Testis (tissue), 3 donors: ENCODE measurements around the gene HLA-F. TPM values are rescaled to one million over a fixed set of nuclear protein-coding genes. Genes with fewer than 3 reads are reported as not detected.

ENCODE experiments used
- DNase-seq: peaks from one replicate; pipeline ENCODE4 v3.0.0-alpha.2; 2019
- H3K27ac ChIP-seq, 2 donors: fragments of 200-600 bp; sonication (generic); one replicate each; pipeline ENCODE4 v1.5.1; 2019
- H3K27me3 ChIP-seq: fragments of 200-600 bp; sonication (generic); one replicate; pipeline ENCODE4 v1.5.1; 2019
- H3K36me3 ChIP-seq: fragments of 200-600 bp; sonication (generic); one replicate; pipeline ENCODE4 v1.5.1; 2017; ENCODE audit warnings: low read depth; ENCODE audit errors: missing control alignments
- H3K4me1 ChIP-seq: fragments of 200-600 bp; sonication (generic); one replicate; pipeline ENCODE4 v1.5.1; 2019
- H3K4me3 ChIP-seq, 2 donors: fragments of 200-600 bp; sonication (generic); one replicate each; pipeline ENCODE4 v1.5.1; 2017 to 2019
- H3K9me3 ChIP-seq: fragments of 200-600 bp; sonication (generic); one replicate; pipeline ENCODE4 v1.5.1; 2017
- CTCF ChIP-seq, 3 experiments: fragments of 450-650 bp in 2 of 3; fragments of 200-600 bp in 1 of 3; sonication (generic) in 1 of 3; IDR thresholded peaks; one replicate each; pipeline ENCODE4 v1.5.1; 2016 to 2019; ENCODE audit warnings: antibody characterized with exemption in 3 of 3, mild to moderate bottlenecking in 2 of 3, moderate library complexity in 1 of 3
- POLR2A ChIP-seq: fragments of 450-650 bp; IDR thresholded peaks from one replicate; pipeline ENCODE4 v1.6.1; 2017; ENCODE audit warnings: antibody characterized with exemption, mild to moderate bottlenecking, moderate library complexity
- WGBS, 2 donors: methylation state at CpG; one replicate each; pipeline ENCODE4 v1.1.5; 2018; 5-methylcytosine and 5-hydroxymethylcytosine counted together
- intact Hi-C: fragments of 100-400 bp; cut with DNase I; formaldehyde crosslinking; loops from one replicate; pipeline ENCODE4 v1.15.1; 2023; ENCODE audit warnings: low total_unique reads
- polyA plus RNA-seq: library from polyadenylated mRNA; stranded (reverse); fragments of 350-450 nt; fragmentation: Illumina TruSeq; extraction: RNeasy Lipid Tissue Mini Kit (QIAGEN cat#74804); gene quantifications from one replicate; pipeline ENCODE4 v1.2.3, GENCODE V29; 2014; ENCODE audit warnings: low read depth, low replicate concordance; ENCODE audit not compliant: insufficient read depth
- small RNA-seq, 2 donors: library from RNA; depleted of rRNA; stranded (forward); fragments of <200 nt; gene quantifications; one replicate each; pipeline ENCODE3, GENCODE V24; 2016
- total RNA-seq, 2 donors: library from RNA; depleted of rRNA; stranded (reverse); fragments of >200 nt; gene quantifications; one replicate each; pipeline ENCODE4 v1.2.3, GENCODE V29; 2016

The HLA-F gene
- total and polyA plus RNA-seq, 3 donors from 2014 or later, result 25.3 to 51.1 (median 28.1) TPM

GRCh38 chr6:29764422-29765196 is 41.4 kb downstream of the HLA-F start:
- no peaks in the 10 kb centered on the region for H3K9me3 ChIP-seq
- no peak for TF ChIP-seq POLR2A
- no peak for TF ChIP-seq CTCF (IDR thresholded peaks at IDR 0.05)
- H3K4me1 ChIP-seq, result no peaks in the 10 kb centered on the region
- H3K27ac ChIP-seq, result no peak overlapping the region
- no peaks in the 10 kb centered on the region for H3K27me3 ChIP-seq
- DNase-seq, result no peak
- intact Hi-C loops, result no loop called here
- H3K4me3 ChIP-seq, result no peak overlapping the region
- no peaks in the 10 kb centered on the region for H3K36me3 ChIP-seq
- WGBS, 2 donors, result 74 to 78% methylated on average over 2 of the region's 2 CpGs

DNA sequence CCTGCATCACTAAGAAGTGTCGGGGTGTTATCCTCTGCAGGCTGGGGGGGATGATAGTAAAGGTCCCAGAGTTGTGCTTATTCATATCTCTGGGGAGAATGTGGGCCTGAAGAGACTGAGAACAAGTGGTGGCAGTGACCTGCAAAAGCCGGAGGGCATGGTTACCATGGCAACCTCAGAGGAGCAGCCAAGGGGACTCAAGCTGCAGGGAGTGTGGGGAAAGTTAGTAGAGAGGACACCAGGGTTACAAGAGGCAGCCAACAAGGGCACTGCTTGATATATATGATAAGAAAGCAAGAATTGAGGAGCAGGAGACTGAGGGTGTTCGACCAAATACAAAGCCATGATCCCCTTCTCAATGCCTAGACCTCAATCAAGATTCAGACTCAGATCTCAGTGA is 46.1 kb downstream of the HLA-F start:
- WGBS, 2 donors, result 71 to 78% methylated on average over 3 of the region's 3 CpGs

GRCh38 chr6:29770306-29770705 is 47.1 kb downstream of the HLA-F start:
- Histone ChIP-seq H3K9me3 (no peaks in the 10 kb centered on the region), H3K4me1 (no peaks in the 10 kb centered on the region), H3K27ac (no peak overlapping the region), H3K4me3 (no peak overlapping the region), H3K36me3 (no peaks in the 10 kb centered on the region), H3K27me3 (no peaks in the 10 kb centered on the region)
- WGBS, 2 donors, result 72 to 86% methylated on average over 2 of the region's 2 CpGs
- intact Hi-C loops, result no loop called here
- TF ChIP-seq POLR2A (no peak), CTCF (IDR thresholded peaks at IDR 0.05) (no peak)
- DNase-seq, result no peak

More for the DNA sequence above, 46.1 kb downstream of the HLA-F start:
- TF ChIP-seq POLR2A (no peak), CTCF (IDR thresholded peaks at IDR 0.05) (no peak)
- Histone ChIP-seq H3K9me3 (no peaks in the 10 kb centered on the region), H3K27me3 (no peaks in the 10 kb centered on the region), H3K4me1 (no peaks in the 10 kb centered on the region), H3K27ac (no peak overlapping the region), H3K36me3 (no peaks in the 10 kb centered on the region), H3K4me3 (no peak overlapping the region)
- intact Hi-C loops, result no loop called here
- no peak for DNase-seq

GRCh38 chr6:29776684-29777083 is 53.5 kb downstream of the HLA-F start:
- no peaks in the 10 kb centered on the region for H3K36me3 ChIP-seq
- H3K4me1 ChIP-seq, result no peaks in the 10 kb centered on the region
- no peak overlapping the region for H3K27ac ChIP-seq
- H3K4me3 ChIP-seq, result no peak overlapping the region
- no peaks in the 10 kb centered on the region for H3K27me3 ChIP-seq
- TF ChIP-seq POLR2A (no peak), CTCF (IDR thresholded peaks at IDR 0.05) (no peak)
- WGBS, 2 donors, result 47 to 92% methylated on average over 2 of the region's 2 CpGs
- no peaks in the 10 kb centered on the region for H3K9me3 ChIP-seq
- intact Hi-C loops, result no loop called here
- no peak for DNase-seq

Small RNA genes within 50 kb of the gene (small RNA-seq; reads per million reads assigned to genes)
- gene AL645939.2, result 0 reads per million in 2 donors
- 0 reads per million in 2 donors for gene AL645939.3
- 0 reads per million in 2 donors for gene AL645939.4
- 0 reads per million in 2 donors for gene RF00019

Other genes starting within 250 kb of the HLA-F start
- gene MAS1L, start 235.5 kb upstream of the HLA-F start, total RNA-seq, result not detected
- gene MAS1L, start 235.5 kb upstream of the HLA-F start, polyA plus RNA-seq, result not detected
- gene UBD, start 163.7 kb upstream of the HLA-F start, total RNA-seq, result under 1 TPM in 1 of 2 donors, not detected in 1; 0.25 TPM
- 8.0 TPM for gene UBD, start 163.7 kb upstream of the HLA-F start, polyA plus RNA-seq
- gene OR2H2, start 138.3 kb upstream of the HLA-F start, total RNA-seq, result under 1 TPM; 0.25 to 0.63 TPM
- gene OR2H2, start 138.3 kb upstream of the HLA-F start, polyA plus RNA-seq, result 3.7 TPM
- 10 to 100 TPM; 26.2 to 29.9 TPM for gene GABBR1, start 90.3 kb upstream of the HLA-F start, total RNA-seq
- gene GABBR1, start 90.3 kb upstream of the HLA-F start, polyA plus RNA-seq, result 16.8 TPM
- gene MOG, start 66.3 kb upstream of the HLA-F start, total RNA-seq, result under 1 TPM in 1 of 2 donors, not detected in 1; 0.19 TPM
- gene MOG, start 66.3 kb upstream of the HLA-F start, polyA plus RNA-seq, result 0.36 TPM
- gene ZFP57, start 42.3 kb upstream of the HLA-F start, total RNA-seq, result 1 to 10 TPM; 1.4 to 1.6 TPM
- gene ZFP57, start 42.3 kb upstream of the HLA-F start, polyA plus RNA-seq, result 0.91 TPM
- 1 to 10 TPM; 1.2 to 4.4 TPM for gene HLA-G, start 104.4 kb downstream of the HLA-F start, total RNA-seq
- 7.4 TPM for gene HLA-G, start 104.4 kb downstream of the HLA-F start, polyA plus RNA-seq
- gene HLA-A, start 219.1 kb downstream of the HLA-F start, total RNA-seq, result 100 to 1,000 TPM; 282 to 504 TPM
- gene HLA-A, start 219.1 kb downstream of the HLA-F start, polyA plus RNA-seq, result 586 TPM